GM12891 (cell line): ENCODE measurements around the gene STAT5B.
"Not testable (repeated sequence)": the region's sequence is repeated elsewhere in the genome, so short reads cannot be mapped to it uniquely, and the experiment has no call there.

Experiments
- POLR2A ChIP-seq: IDR thresholded peaks from 2 replicates; pipeline ENCODE4 v1.6.1; 2011; ENCODE audit warnings: low read depth, low read length, control low read depth
- POLR2AphosphoS5 ChIP-seq: IDR thresholded peaks from 2 replicates; pipeline ENCODE4 v1.6.1; 2011; ENCODE audit warnings: low read depth, low read length, control low read depth
- SPI1 ChIP-seq: IDR thresholded peaks from 2 replicates; pipeline ENCODE4 v1.6.1; 2011; ENCODE audit warnings: low read depth, low read length, control low read depth

DNA sequence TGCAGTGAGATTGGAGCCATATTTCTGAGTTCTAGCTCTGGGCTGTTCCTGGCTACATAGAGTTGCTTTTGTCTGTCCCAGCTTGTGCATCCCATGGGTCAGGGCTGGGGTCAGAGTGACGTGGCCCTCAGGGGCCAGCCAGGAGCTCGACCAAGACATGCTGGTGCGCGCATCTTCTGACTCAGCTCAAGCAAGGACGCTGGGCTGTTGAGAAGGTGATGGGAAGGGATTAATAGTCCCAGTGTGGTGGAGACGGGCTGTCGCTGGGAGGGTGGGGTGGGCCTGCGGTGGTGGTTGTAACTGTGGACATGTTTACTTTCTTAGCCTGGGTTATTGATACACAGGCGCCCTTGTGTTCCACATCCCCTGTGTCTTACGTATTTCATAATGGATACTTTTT is 21.6 kb upstream of the STAT5B start:
- not testable (repeated sequence) for TF ChIP-seq POLR2A, POLR2AphosphoS5, SPI1
